GM12878 (cell line): ENCODE measurements around the gene HMOX1. TPM values are rescaled to one million over a fixed set of nuclear protein-coding genes. Genes with fewer than 3 reads are reported as not detected.
A peak's percentile ranks its signal among the peaks of the same experiment; 100 is the strongest.

Experiments used
- CBX5 ChIP-seq: sonication (generic); IDR thresholded peaks from 2 replicates; pipeline ENCODE4 v1.6.1; 2016; ENCODE audit warnings: low read depth, moderate library complexity, mild to moderate bottlenecking, inconsistent platforms
- CEBPB ChIP-seq, 2 experiments: fragments of 150-350 bp in 1 of 2; IDR thresholded peaks; 2 replicates each; pipeline ENCODE4 v1.6.1; 2012 to 2014; ENCODE audit warnings: low read depth in 2 of 2, low read length in 2 of 2, borderline replicate concordance in 1 of 2, inconsistent platforms in 1 of 2
- ESRRA ChIP-seq: IDR thresholded peaks from 2 replicates; pipeline ENCODE4 v1.6.1; 2012; ENCODE audit warnings: mild to moderate bottlenecking, low read length, improper control_type of control experiment
- FOXM1 ChIP-seq: IDR thresholded peaks from 2 replicates; pipeline ENCODE4 v1.6.1; 2012; ENCODE audit warnings: low read depth, mild to moderate bottlenecking, inconsistent platforms, low read length, moderate library complexity
- JUND ChIP-seq: IDR thresholded peaks from 2 replicates; pipeline ENCODE4 v1.6.1; 2012; ENCODE audit warnings: low read depth, mild to moderate bottlenecking, low read length, improper control_type of control experiment, moderate library complexity
- KAT2A ChIP-seq: conservative IDR thresholded peaks from 2 replicates; pipeline ENCODE4 v1.6.1; 2011; ENCODE audit warnings: low read depth, low read length; ENCODE audit not compliant: control insufficient read depth
- MTA2 ChIP-seq: fragments of 450-650 bp; IDR thresholded peaks from 2 replicates; pipeline ENCODE4 v1.6.1; 2016; ENCODE audit warnings: low read depth, mild to moderate bottlenecking, moderate library complexity
- MXI1 ChIP-seq: fragments of 150-350 bp; IDR thresholded peaks from 2 replicates; pipeline ENCODE4 v1.6.1; 2011; ENCODE audit warnings: low read depth, mild to moderate bottlenecking, inconsistent platforms, low read length, improper control_type of control experiment
- POLR2AphosphoS2 ChIP-seq: IDR thresholded peaks from 2 replicates; pipeline ENCODE4 v1.6.1; 2011; ENCODE audit warnings: low read depth, mild to moderate bottlenecking, low read length, improper control_type of control experiment, moderate library complexity
- RB1 ChIP-seq: fragments of 450-650 bp; formaldehyde crosslinking; IDR thresholded peaks from 2 replicates; pipeline ENCODE4 v1.6.1; 2017; ENCODE audit warnings: mild to moderate bottlenecking, borderline replicate concordance
- RFX5 ChIP-seq: IDR thresholded peaks from 2 replicates; pipeline ENCODE4 v1.6.1; 2011; ENCODE audit warnings: low read depth, low read length, improper control_type of control experiment
- RUNX3 ChIP-seq: IDR thresholded peaks from 2 replicates; pipeline ENCODE4 v1.6.1; 2012; ENCODE audit warnings: low read length, inconsistent platforms
- SUZ12 ChIP-seq: fragments of 200-600 bp; sonication (generic); IDR thresholded peaks from one replicate; pipeline ENCODE4 v1.6.1; 2018; ENCODE audit warnings: antibody characterized with exemption, mild to moderate bottlenecking; ENCODE audit not compliant: unreplicated experiment
- TBL1XR1 ChIP-seq: IDR thresholded peaks from 2 replicates; pipeline ENCODE4 v1.6.1; 2012; ENCODE audit warnings: low read depth, low read length, improper control_type of control experiment
- WRNIP1 ChIP-seq: IDR thresholded peaks from 2 replicates; pipeline ENCODE4 v1.6.1; 2011; ENCODE audit warnings: low read depth, low read length, improper control_type of control experiment, borderline replicate concordance
- YBX1 ChIP-seq: fragments of 450-650 bp; IDR thresholded peaks from 2 replicates; pipeline ENCODE4 v1.6.1; 2016; ENCODE audit warnings: antibody characterized with exemption
- ZNF24 ChIP-seq: fragments of 450-650 bp; IDR thresholded peaks from 2 replicates; pipeline ENCODE4 v1.6.1; 2017; ENCODE audit warnings: antibody characterized with exemption, mild to moderate bottlenecking
- ZSCAN29 ChIP-seq: fragments of 450-650 bp; IDR thresholded peaks from 2 replicates; pipeline ENCODE4 v1.6.1; 2017; ENCODE audit warnings: mild to moderate bottlenecking, moderate library complexity
- polyA plus RNA-seq, 11 experiments: library from polyadenylated mRNA; depleted of rRNA in 4 of 11; unstranded in 6 of 11; stranded (reverse) in 5 of 11; fragments of >200 nt; fragmentation: Nextera tagmentation in 4 of 11; fragmentation: Illumina TruSeq in 1 of 11; extraction: Ambion mirVana in 4 of 11; extraction: Trizol in 1 of 11; gene quantifications; 1 replicate in 1 of 11; 2 replicates in 10 of 11; pipeline versions ENCODE4 v1.2.1 to v1.2.3, GENCODE V29; 2011 to 2016; ENCODE audit warnings: inconsistent platforms in 2 of 11, missing spikeins in 2 of 11, low read depth in 1 of 11
- total RNA-seq, 4 experiments: library from RNA; depleted of rRNA in 3 of 4; stranded (reverse); fragments of >200 nt in 3 of 4; fragmentation: Illumina TruSeq in 1 of 4; extraction: Trizol in 1 of 4; gene quantifications; 2 replicates each; pipeline versions ENCODE4 v1.2.1 to v1.2.3, GENCODE V29; 2013 to 2021
- TF ChIP-seq, protein P1 (sequence below): IDR thresholded peaks from 2 replicates; pipeline ENCODE4 v1.6.1; 2012; ENCODE audit warnings: improper control_type of control experiment, low read depth, low read length; ENCODE audit not compliant: insufficient replicate concordance
- TF ChIP-seq, protein P2 (sequence below): IDR thresholded peaks from 2 replicates; pipeline ENCODE4 v1.6.1; 2011; ENCODE audit warnings: mild to moderate bottlenecking, low read depth, low read length, moderate library complexity; ENCODE audit not compliant: insufficient replicate concordance
- TF ChIP-seq, protein P3 (sequence below): IDR thresholded peaks from 2 replicates; pipeline ENCODE4 v1.6.1; 2012; ENCODE audit warnings: low read depth, low read length, improper control_type of control experiment
- TF ChIP-seq, protein P4 (sequence below): fragments of 450-650 bp; conservative IDR thresholded peaks from 2 replicates; pipeline ENCODE4 v1.6.1; 2017; ENCODE audit warnings: mild to moderate bottlenecking, moderate library complexity
- TF ChIP-seq, protein P5 (sequence below): fragments of 450-650 bp; IDR thresholded peaks from 2 replicates; pipeline ENCODE4 v1.6.1; 2014; ENCODE audit warnings: mild to moderate bottlenecking

Gene HMOX1
- total and polyA plus RNA-seq, 10 of the 15 experiments (the other 5 are each of a cell fraction or from before 2014, with no cell fraction given): 1.5 to 36.7 (median 18.8) TPM

DNA sequence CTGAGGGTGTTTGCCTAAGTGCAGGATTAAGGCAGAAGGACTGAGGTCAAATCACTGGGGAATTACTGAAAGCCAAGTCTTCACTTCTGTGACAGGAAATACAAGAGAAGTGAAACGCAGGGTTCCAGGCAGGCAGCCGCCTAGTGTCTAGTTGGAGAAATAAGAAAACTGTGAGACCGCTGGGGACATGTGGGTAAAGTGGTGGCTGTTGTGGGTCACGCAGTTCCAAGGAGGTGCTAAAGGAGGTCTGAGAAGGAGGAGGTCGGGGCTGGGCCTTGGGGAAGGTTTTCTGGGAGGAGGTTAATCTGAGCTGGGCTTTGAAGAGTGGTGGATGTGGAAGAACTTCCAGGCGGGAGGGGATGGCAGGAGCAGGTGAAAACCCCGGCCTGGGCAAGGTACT, 30.2 kb downstream of the HMOX1 start (continued):
- no peak for TF ChIP-seq MXI1
- peak; percentile 75 for TF ChIP-seq RUNX3
- no peak for TF ChIP-seq KAT2A
- no peak; the same call in 1 of the 2 replicates for TF ChIP-seq ZSCAN29
- TF ChIP-seq YBX1: no peak
- peak; percentile 63 for TF ChIP-seq MTA2
- peak; percentile 37; the same call in 1 of the 2 replicates for TF ChIP-seq RB1
- TF ChIP-seq WRNIP1: no peak
- TF ChIP-seq, protein P1, sequence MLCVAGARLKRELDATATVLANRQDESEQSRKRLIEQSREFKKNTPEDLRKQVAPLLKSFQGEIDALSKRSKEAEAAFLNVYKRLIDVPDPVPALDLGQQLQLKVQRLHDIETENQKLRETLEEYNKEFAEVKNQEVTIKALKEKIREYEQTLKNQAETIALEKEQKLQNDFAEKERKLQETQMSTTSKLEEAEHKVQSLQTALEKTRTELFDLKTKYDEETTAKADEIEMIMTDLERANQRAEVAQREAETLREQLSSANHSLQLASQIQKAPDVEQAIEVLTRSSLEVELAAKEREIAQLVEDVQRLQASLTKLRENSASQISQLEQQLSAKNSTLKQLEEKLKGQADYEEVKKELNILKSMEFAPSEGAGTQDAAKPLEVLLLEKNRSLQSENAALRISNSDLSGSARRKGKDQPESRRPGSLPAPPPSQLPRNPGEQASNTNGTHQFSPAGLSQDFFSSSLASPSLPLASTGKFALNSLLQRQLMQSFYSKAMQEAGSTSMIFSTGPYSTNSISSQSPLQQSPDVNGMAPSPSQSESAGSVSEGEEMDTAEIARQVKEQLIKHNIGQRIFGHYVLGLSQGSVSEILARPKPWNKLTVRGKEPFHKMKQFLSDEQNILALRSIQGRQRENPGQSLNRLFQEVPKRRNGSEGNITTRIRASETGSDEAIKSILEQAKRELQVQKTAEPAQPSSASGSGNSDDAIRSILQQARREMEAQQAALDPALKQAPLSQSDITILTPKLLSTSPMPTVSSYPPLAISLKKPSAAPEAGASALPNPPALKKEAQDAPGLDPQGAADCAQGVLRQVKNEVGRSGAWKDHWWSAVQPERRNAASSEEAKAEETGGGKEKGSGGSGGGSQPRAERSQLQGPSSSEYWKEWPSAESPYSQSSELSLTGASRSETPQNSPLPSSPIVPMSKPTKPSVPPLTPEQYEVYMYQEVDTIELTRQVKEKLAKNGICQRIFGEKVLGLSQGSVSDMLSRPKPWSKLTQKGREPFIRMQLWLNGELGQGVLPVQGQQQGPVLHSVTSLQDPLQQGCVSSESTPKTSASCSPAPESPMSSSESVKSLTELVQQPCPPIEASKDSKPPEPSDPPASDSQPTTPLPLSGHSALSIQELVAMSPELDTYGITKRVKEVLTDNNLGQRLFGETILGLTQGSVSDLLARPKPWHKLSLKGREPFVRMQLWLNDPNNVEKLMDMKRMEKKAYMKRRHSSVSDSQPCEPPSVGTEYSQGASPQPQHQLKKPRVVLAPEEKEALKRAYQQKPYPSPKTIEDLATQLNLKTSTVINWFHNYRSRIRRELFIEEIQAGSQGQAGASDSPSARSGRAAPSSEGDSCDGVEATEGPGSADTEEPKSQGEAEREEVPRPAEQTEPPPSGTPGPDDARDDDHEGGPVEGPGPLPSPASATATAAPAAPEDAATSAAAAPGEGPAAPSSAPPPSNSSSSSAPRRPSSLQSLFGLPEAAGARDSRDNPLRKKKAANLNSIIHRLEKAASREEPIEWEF: no peak
- no peak for TF ChIP-seq SUZ12
- no peak for TF ChIP-seq CEBPB (IDR thresholded peaks at IDR 0.05; ENCODE audit: borderline replicate concordance in 1 of 2, low read depth in 2 of 2, low read length in 2 of 2)
- no peak for TF ChIP-seq FOXM1
- TF ChIP-seq, protein P2, sequence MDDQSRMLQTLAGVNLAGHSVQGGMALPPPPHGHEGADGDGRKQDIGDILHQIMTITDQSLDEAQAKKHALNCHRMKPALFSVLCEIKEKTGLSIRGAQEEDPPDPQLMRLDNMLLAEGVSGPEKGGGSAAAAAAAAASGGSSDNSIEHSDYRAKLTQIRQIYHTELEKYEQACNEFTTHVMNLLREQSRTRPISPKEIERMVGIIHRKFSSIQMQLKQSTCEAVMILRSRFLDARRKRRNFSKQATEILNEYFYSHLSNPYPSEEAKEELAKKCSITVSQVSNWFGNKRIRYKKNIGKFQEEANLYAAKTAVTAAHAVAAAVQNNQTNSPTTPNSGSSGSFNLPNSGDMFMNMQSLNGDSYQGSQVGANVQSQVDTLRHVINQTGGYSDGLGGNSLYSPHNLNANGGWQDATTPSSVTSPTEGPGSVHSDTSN: no peak
- no peak for TF ChIP-seq ZNF24
- no peak for TF ChIP-seq JUND
- TF ChIP-seq POLR2AphosphoS2: no peak
- TF ChIP-seq TBL1XR1: peak; percentile 53; the same call in 1 of the 2 replicates
- TF ChIP-seq, protein P3, sequence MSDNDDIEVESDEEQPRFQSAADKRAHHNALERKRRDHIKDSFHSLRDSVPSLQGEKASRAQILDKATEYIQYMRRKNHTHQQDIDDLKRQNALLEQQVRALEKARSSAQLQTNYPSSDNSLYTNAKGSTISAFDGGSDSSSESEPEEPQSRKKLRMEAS: 0 out of 2 replicates have a peak, but pooled peaks have one; percentile 29
- TF ChIP-seq, protein P4, sequence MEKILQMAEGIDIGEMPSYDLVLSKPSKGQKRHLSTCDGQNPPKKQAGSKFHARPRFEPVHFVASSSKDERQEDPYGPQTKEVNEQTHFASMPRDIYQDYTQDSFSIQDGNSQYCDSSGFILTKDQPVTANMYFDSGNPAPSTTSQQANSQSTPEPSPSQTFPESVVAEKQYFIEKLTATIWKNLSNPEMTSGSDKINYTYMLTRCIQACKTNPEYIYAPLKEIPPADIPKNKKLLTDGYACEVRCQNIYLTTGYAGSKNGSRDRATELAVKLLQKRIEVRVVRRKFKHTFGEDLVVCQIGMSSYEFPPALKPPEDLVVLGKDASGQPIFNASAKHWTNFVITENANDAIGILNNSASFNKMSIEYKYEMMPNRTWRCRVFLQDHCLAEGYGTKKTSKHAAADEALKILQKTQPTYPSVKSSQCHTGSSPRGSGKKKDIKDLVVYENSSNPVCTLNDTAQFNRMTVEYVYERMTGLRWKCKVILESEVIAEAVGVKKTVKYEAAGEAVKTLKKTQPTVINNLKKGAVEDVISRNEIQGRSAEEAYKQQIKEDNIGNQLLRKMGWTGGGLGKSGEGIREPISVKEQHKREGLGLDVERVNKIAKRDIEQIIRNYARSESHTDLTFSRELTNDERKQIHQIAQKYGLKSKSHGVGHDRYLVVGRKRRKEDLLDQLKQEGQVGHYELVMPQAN: no peak
- TF ChIP-seq ESRRA: no peak
- no peak for TF ChIP-seq CBX5
- no peak for TF ChIP-seq RFX5
- TF ChIP-seq, protein P5, sequence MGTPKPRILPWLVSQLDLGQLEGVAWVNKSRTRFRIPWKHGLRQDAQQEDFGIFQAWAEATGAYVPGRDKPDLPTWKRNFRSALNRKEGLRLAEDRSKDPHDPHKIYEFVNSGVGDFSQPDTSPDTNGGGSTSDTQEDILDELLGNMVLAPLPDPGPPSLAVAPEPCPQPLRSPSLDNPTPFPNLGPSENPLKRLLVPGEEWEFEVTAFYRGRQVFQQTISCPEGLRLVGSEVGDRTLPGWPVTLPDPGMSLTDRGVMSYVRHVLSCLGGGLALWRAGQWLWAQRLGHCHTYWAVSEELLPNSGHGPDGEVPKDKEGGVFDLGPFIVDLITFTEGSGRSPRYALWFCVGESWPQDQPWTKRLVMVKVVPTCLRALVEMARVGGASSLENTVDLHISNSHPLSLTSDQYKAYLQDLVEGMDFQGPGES: no peak
